GM21515 (cell line): ENCODE results near the gene NAA38.
"Not testable (repeated sequence)": the region's sequence is repeated elsewhere in the genome, so short reads cannot be mapped to it uniquely, and the experiment has no call there.

Experiments used
- ATAC-seq: cut with Tn5 transposase; IDR thresholded peaks from one replicate; pipeline ENCODE4 v1.9.1; 2021; ENCODE audit not compliant: unreplicated experiment

The NAA38 gene

DNA sequence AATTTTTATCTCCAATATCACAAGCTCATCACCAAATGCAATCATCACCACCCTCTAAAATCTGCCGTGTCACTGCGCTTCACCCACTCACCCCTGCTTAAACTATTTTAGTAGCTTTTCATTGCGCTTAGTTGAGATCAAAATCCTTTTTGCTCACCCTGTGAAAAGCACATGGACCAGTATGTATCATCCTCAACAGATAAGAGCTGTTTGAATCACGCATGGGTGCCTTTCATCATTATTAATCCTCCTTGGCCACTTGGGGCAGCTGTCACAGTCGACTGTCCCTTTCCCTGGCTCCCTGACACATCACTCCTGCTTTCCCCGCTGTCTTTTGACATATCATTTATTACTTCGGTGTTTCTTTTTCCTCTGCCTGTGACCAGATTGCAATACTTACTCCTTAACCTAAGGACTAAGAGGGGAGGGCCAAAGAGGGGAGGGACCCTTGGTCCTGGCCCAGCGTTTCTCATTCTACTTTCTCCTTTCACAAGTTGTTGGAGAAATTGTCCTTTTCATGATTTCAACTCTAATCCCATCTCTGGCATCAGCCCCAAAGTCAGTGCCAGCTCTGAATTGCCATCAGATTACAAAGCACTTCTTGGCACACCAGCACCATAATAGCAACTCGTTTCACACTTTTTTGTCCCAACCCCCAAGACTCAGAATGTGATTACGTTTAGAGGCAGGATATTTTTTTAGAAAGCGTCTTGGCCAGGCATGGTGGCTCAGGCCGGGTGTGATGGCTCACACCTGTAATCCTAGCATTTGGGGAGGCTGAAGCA lies 32.0 kb downstream of the NAA38 start:
- no peak for ATAC-seq

DNA sequence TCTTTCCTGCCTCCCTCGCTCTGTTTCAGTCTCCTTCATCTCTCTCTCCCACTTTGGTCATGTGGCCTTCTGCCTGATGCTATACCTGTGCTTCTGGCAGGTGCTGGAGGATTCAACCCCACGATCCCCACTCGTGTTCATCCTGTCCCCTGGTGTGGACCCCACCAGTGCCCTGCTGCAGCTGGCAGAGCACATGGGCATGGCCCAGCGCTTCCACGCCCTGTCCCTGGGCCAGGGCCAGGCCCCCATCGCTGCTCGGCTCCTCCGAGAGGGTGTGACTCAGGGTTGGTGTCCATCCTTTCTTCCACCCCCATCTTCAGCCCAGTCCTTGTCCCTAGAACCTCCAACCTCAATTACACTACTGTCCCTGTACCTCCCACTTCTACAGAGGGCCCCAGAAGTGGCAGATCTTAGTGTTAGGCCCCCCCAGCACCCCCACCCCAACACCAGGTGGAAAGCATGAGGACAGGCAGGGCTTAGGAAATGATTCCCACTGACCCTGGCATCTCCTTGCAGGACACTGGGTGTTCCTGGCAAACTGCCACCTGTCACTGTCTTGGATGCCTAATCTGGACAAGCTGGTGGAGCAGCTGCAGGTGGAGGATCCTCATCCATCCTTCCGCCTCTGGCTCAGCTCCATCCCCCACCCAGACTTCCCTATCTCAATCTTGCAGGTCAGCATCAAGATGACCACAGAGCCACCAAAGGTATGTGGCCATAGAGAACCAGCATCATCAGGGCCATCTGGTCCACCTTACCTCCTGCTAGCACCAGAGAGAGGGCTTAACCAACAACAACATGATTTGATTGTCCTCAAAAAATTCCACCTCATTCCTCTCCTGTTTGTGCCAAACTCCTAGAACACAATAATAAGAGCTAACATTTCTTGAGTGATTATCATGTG lies 33.1 kb downstream of the NAA38 start:
- ATAC-seq: no peak

- no peak for ATAC-seq
Measured at GRCh38 chr17:7823581-7824001, 33.8 kb downstream of the NAA38 start.

DNA sequence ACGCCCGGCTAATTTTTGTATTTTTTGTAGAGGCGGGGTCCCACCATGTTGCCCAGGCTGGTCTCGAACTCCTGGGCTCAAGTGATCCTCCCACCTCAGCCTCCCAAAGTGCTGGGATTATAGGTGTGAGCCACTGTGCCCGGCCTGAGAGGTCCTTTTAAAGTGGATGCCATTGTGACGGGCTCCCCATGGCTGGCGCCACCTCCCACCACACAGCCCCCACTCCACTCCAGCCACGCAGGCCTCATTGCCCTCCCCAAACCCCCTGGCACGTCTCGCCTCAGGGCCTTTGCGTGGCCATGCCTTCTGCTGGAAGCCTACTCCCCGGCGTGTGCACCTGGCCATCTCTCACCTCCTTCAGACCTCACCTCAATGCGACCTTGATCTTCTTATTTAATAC lies 35.2 kb downstream of the NAA38 start:
- ATAC-seq: no peak

GRCh38 chr17:7820231-7820630 lies 37.1 kb downstream of the NAA38 start:
- ATAC-seq: no peak

- ATAC-seq: no peak
Measured at GRCh38 chr17:7818746-7819645, 38.4 kb downstream of the NAA38 start.

- ATAC-seq: no peak
Measured at GRCh38 chr17:7818026-7818425, 39.3 kb downstream of the NAA38 start.

DNA sequence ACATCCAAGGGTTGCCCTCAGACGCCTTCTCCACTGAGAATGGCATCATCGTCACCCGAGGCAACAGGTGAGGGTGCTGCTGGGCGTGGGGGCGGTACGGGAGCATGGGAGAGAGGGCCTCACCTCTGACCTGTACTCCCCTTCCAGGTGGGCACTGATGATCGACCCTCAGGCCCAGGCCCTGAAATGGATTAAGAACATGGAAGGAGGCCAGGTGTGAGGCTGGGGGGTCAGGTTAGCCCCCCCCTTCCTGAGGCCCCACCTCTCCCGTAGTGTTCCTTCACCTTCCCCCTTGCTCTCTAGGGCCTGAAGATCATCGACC lies 39.8 kb downstream of the NAA38 start:
- no peak for ATAC-seq

- ATAC-seq: no peak
Measured at GRCh38 chr17:7816926-7817642, 40.3 kb downstream of the NAA38 start.

DNA sequence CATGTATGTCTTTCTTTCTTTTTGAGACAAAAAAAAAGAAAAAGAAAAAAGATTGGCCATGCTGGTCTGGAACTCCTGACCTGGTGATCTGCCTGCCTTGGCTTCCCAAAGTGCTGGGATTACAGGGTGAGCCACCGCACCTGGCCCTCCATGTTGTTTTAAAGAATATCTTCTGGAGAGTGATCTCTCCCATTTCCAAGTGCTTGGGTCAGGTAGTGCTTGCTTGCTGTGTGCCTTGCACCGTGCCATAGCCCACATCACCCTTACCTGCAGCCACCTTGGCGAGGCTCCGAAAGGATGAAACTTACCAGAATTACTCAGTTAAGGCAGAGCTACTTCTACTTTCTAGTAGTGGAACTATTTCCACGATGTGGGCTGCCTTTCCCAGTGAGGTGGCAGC lies 42.4 kb downstream of the NAA38 start:
- ATAC-seq: no peak

GRCh38 chr17:7811251-7811650 lies 46.1 kb downstream of the NAA38 start:
- ATAC-seq: no peak

GRCh38 chr17:7809791-7810343 lies 47.5 kb downstream of the NAA38 start:
- ATAC-seq: not testable (repeated sequence)

DNA sequence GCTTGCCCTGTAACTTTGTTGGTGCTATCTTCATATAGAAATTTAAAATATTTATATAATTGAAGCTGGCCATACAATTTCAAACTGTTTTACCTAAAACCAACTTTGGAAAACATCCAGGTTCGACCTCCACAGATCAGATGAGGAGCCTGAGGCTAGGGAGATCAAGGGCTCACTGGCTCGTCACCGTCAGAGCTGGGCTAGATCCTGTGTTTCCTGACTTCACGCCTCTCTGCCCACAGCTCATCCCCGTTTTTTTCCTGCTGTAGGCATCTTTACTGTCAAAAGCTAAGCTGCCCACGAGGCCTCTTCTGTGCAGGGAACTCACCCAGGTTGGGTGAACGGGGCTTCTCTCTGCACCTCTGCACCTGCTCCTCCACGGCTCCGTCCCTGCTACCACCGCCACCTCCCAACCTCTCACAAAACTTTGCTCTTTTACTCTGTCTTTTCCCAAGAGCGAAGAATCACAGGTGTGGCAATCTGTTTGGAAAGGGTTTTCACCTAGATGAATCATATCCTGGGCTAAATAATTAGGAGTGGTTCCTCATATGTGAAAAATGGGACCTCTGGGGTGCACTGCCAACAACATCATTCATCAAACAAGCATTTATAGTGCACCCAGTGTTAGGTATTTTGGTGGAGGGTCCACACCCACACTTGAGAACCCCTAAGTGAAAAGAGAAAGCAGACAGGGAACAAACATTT lies 48.1 kb downstream of the NAA38 start:
- ATAC-seq: no peak

- no peak for ATAC-seq
Measured at GRCh38 chr17:7807206-7807605, 50.2 kb downstream of the NAA38 start.
